Lower leg skin (tissue), 3 donors: ENCODE measurements around the gene JDP2.
"Not testable (repeated sequence)": the region's sequence is repeated elsewhere in the genome, so short reads cannot be mapped to it uniquely, and the experiment has no call there.

Source experiments
- CTCF ChIP-seq, 3 donors: fragments of 450-650 bp; IDR thresholded peaks; one replicate each; pipeline ENCODE4 v1.5.1; 2016; ENCODE audit warnings: antibody characterized with exemption in 3 of 3, mild to moderate bottlenecking in 3 of 3, moderate library complexity in 2 of 3
- POLR2A ChIP-seq, 2 donors: fragments of 450-650 bp; IDR thresholded peaks; one replicate each; pipeline ENCODE4 v1.6.1; 2016 to 2017; ENCODE audit warnings: antibody characterized with exemption in 2 of 2, mild to moderate bottlenecking in 1 of 2, moderate library complexity in 1 of 2

DNA sequence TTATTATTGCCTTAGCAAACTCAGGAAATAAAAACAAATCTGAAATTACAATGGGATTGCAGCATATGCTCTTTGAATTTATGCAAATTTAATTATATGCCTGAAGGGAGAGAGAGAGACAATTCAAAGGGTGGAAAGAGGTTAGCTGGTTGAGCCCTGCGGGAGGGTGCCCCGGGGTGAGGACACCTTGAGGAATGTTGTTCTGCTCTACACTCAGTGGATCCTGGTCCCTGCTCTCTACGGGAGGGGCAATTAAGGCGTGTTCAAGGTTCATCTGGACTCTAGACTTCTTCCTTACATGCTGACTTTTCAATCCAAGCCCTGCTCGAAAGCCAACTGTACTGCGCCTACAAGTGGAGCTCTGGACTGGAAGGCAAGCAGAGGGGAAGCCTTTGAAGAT is 46.3 kb downstream of the JDP2 start:
- not testable (repeated sequence) for TF ChIP-seq CTCF, POLR2A (IDR thresholded peaks at IDR 0.05)
